Ovary (tissue), 9 donors: Measurements from ENCODE around the gene ANO1. TPM values are rescaled to one million over a fixed set of nuclear protein-coding genes. Genes with fewer than 3 reads are reported as not detected.

Experiments
- DNase-seq, 5 donors: peaks; one replicate each; pipeline ENCODE4 v3.0.0-alpha.2; 2019 to 2020
- H3K27ac ChIP-seq, 2 donors: fragments of 200-600 bp; one replicate each; pipeline versions ENCODE4 v1.5.1 to v1.8.0; 2019 to 2022
- H3K27me3 ChIP-seq: fragments of 200-600 bp; one replicate; pipeline ENCODE4 v1.8.0; 2022
- H3K36me3 ChIP-seq: fragments of 200-600 bp; sonication (generic); one replicate; pipeline ENCODE4 v1.5.1; 2019
- H3K4me1 ChIP-seq: one replicate; pipeline ENCODE4 v1.8.1; 2013; ENCODE audit warnings: mild to moderate bottlenecking, moderate library complexity; ENCODE audit not compliant: insufficient read depth
- H3K4me3 ChIP-seq: fragments of 200-600 bp; sonication (generic); one replicate; pipeline ENCODE4 v1.5.1; 2017
- H3K9me3 ChIP-seq, 2 donors: fragments of 200-600 bp in 1 of 2; sonication (generic) in 1 of 2; one replicate each; pipeline versions ENCODE4 v1.5.1 to v1.8.1; 2013 to 2019; ENCODE audit warnings: mild to moderate bottlenecking in 1 of 2, moderate library complexity in 1 of 2
- EP300 ChIP-seq: sonication (generic); formaldehyde crosslinking; IDR thresholded peaks from one replicate; pipeline ENCODE4 v1.6.1; 2017; ENCODE audit warnings: antibody characterized with exemption
- POLR2A ChIP-seq: fragments of 450-650 bp; IDR thresholded peaks from one replicate; pipeline ENCODE4 v1.6.1; 2017; ENCODE audit warnings: antibody characterized with exemption, mild to moderate bottlenecking, moderate library complexity
- WGBS, 3 donors: extraction: QIAGEN DNeasy Blood & Tissue Kit in 1 of 3; methylation state at CpG; one replicate each; pipeline versions ENCODE4 v1.1.5 to v1.1.7; 2013 to 2017; 5-methylcytosine and 5-hydroxymethylcytosine counted together
- intact Hi-C, 4 donors: fragments of 100-400 bp; cut with DNase I; formaldehyde crosslinking; loops; one replicate each; pipeline versions ENCODE4 v1.11.0 to v1.15.1; 2022 to 2023
- polyA plus RNA-seq, 2 donors: library from polyadenylated mRNA; stranded (reverse); fragments of 200-250 nt in 1 of 2; fragments of 350-450 nt in 1 of 2; fragmentation: Illumina TruSeq in 1 of 2; extraction: RNeasy Lipid Tissue Mini Kit (QIAGEN cat#74804) in 1 of 2; gene quantifications; one replicate each; pipeline ENCODE4 v1.2.3, GENCODE V29; 2013 to 2014
- total RNA-seq, 7 donors: library from RNA; depleted of rRNA in 2 of 7; stranded (reverse); fragments of >200 nt in 2 of 7; fragmentation: NEBNext Ultra II Directional in 3 of 7; extraction: Animal tissue kit (Norgen Biotek cat#: 25700) in 3 of 7; gene quantifications; one replicate each; pipeline versions ENCODE4 v1.1.0 to v1.2.4, GENCODE V29; 2016 to 2023
- TF ChIP-seq, protein P1 (sequence below), 3 donors: fragments of 450-650 bp in 2 of 3; fragments of 200-600 bp in 1 of 3; IDR thresholded peaks; one replicate each; pipeline versions ENCODE4 v1.5.1 to v1.8.0; 2016 to 2022; ENCODE audit warnings: antibody characterized with exemption in 3 of 3, mild to moderate bottlenecking in 1 of 3
- donor health status: DM: no; HTN: no; CAD: no; lungs with moderate emphysema.
- donor health status: DM: no; HTN: no; CAD: no.
- donor health status: Bipolar disorder and iron deficiency.
- donor health status: DM: yes; HTN: yes; CAD: no.
- donor health status: DM: no; HTN: no; CAD: no.
- donor health status: DM: yes; HTN: yes; CAD: no.

Gene ANO1
- total and polyA plus RNA-seq, 9 donors = 1.7 to 59.1 (median 8.6) TPM

- 75 to 87% (median 84%) methylated on average over 4 of the region's 4 CpGs for WGBS, 3 donors
- no peaks in the 10 kb centered on the region for H3K4me1 ChIP-seq
- H3K36me3 ChIP-seq = no peaks in the 10 kb centered on the region
- H3K27me3 ChIP-seq = no peaks in the 10 kb centered on the region
- intact Hi-C loops = no loop called here
- no peak overlapping the region for H3K27ac ChIP-seq
- H3K9me3 ChIP-seq = no peaks in the 10 kb centered on the region
- TF ChIP-seq POLR2A = no peak
- TF ChIP-seq, protein P1, sequence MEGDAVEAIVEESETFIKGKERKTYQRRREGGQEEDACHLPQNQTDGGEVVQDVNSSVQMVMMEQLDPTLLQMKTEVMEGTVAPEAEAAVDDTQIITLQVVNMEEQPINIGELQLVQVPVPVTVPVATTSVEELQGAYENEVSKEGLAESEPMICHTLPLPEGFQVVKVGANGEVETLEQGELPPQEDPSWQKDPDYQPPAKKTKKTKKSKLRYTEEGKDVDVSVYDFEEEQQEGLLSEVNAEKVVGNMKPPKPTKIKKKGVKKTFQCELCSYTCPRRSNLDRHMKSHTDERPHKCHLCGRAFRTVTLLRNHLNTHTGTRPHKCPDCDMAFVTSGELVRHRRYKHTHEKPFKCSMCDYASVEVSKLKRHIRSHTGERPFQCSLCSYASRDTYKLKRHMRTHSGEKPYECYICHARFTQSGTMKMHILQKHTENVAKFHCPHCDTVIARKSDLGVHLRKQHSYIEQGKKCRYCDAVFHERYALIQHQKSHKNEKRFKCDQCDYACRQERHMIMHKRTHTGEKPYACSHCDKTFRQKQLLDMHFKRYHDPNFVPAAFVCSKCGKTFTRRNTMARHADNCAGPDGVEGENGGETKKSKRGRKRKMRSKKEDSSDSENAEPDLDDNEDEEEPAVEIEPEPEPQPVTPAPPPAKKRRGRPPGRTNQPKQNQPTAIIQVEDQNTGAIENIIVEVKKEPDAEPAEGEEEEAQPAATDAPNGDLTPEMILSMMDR (IDR thresholded peaks at IDR 0.05) = no peak
- TF ChIP-seq EP300 = no peak
- H3K4me3 ChIP-seq = no peak overlapping the region
- no peak for DNase-seq
These were observed 67.7 kb downstream of the ANO1 start for GRCh38 chr11:70145841-70146240.

DNA sequence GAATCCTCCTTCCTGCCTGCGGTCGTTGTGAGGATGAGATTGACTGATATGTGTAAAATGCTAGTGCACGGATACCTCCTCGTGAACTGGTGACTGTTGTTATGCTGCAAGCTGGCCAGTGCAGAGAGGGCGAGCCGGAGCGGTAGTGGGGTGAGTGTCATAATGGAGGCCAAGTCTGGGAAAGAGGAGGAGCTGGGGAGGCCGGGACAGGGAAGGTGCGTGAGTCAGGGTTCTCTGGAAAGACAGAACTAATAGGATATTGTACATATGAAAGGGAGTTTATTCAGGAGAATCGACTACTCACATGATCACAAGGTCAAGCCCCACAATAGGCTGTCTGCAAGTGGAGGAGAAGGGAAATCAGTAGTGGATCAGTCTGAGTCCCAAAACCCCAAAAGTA, 68.2 kb downstream of the ANO1 start:
- intact Hi-C loops = no loop called here
- 52 to 73% (median 65%) methylated on average over 10 of the region's 10 CpGs for WGBS, 3 donors
- Histone ChIP-seq H3K4me1 (no peaks in the 10 kb centered on the region), H3K9me3 (no peaks in the 10 kb centered on the region), H3K27ac (no peak overlapping the region), H3K27me3 (no peaks in the 10 kb centered on the region), H3K4me3 (no peak overlapping the region), H3K36me3 (no peaks in the 10 kb centered on the region)
- DNase-seq = no peak
- TF ChIP-seq, protein P1 (IDR thresholded peaks at IDR 0.05) = no peak
- TF ChIP-seq POLR2A (no peak), EP300 (no peak)

GRCh38 chr11:70146895-70147520, 68.9 kb downstream of the ANO1 start:
- H3K36me3 ChIP-seq = no peaks in the 10 kb centered on the region
- H3K4me3 ChIP-seq = no peak overlapping the region
- H3K4me1 ChIP-seq = no peaks in the 10 kb centered on the region
- 70 to 78% (median 70%) methylated on average over 13 to 14 of the region's 14 CpGs for WGBS, 3 donors
- no peaks in the 10 kb centered on the region for H3K27me3 ChIP-seq
- DNase-seq = no peak
- intact Hi-C loops = no loop called here
- H3K27ac ChIP-seq = no peak overlapping the region
- TF ChIP-seq, protein P1 (IDR thresholded peaks at IDR 0.05) = no peak
- TF ChIP-seq POLR2A = no peak
- no peak for TF ChIP-seq EP300
- H3K9me3 ChIP-seq = no peaks in the 10 kb centered on the region

DNA sequence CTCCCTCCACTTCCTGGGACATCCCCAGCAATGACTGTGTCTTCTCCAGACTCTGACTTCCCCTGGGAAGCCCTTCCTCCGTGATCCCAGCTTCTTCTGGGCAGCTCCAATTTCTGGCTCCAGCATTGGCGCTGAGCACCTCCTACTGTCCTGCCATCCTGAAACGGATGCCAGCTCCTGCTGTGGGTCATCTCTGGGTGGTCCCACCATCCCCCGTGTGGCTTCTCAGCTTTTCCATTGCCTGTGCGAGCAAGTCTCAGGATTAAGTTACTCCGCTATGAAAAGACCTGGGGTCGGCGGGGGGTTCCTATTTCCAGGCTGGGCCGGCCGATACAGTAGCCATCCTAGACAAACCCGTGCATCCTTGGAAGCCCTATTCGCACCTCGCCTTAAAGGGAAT, 69.6 kb downstream of the ANO1 start:
- intact Hi-C loops = no loop called here
- no peaks in the 10 kb centered on the region for H3K4me1 ChIP-seq
- H3K36me3 ChIP-seq = no peaks in the 10 kb centered on the region
- no peaks in the 10 kb centered on the region for H3K27me3 ChIP-seq
- WGBS, 3 donors = 65 to 73% (median 73%) methylated on average over 13 of the region's 13 CpGs
- TF ChIP-seq, protein P1 (IDR thresholded peaks at IDR 0.05) = no peak
- TF ChIP-seq POLR2A (no peak), EP300 (no peak)
- H3K4me3 ChIP-seq = no peak overlapping the region
- no peak overlapping the region for H3K27ac ChIP-seq
- DNase-seq = no peak
- no peaks in the 10 kb centered on the region for H3K9me3 ChIP-seq
